Smooth muscle cell (in vitro differentiated cells): ENCODE data around the gene ALPK1. TPM values are rescaled to one million over a fixed set of nuclear protein-coding genes. Genes with fewer than 3 reads are reported as not detected.

Source experiments
- DNase-seq: peaks from one replicate; lab custom pipeline; 2025; ENCODE audit not compliant: unreplicated experiment; lab: John Stamatoyannopoulos, UW
- H2AFZ ChIP-seq: fragments of 200-600 bp; sonication (generic); 2 replicates; pipeline ENCODE4 v1.6.0; 2016; ENCODE audit warnings: antibody characterized with exemption, low read depth, mild to moderate bottlenecking
- H3F3A ChIP-seq: fragments of 200-600 bp; sonication (generic); 2 replicates; pipeline ENCODE4 v1.6.0; 2017; ENCODE audit warnings: antibody characterized with exemption, low read depth
- H3K27ac ChIP-seq: fragments of 200-600 bp; sonication (generic); 2 replicates; pipeline ENCODE4 v1.5.1; 2016; ENCODE audit warnings: low read depth, mild to moderate bottlenecking
- H3K27me3 ChIP-seq: fragments of 200-600 bp; sonication (generic); 2 replicates; pipeline ENCODE4 v1.6.1; 2016; ENCODE audit warnings: low read depth, mild to moderate bottlenecking
- H3K36me3 ChIP-seq: fragments of 200-600 bp; sonication (generic); 2 replicates; pipeline ENCODE4 v1.5.1; 2016; ENCODE audit warnings: low read depth
- H3K4me1 ChIP-seq: fragments of 200-600 bp; sonication (generic); 2 replicates; pipeline ENCODE4 v1.5.1; 2016; ENCODE audit warnings: low read depth
- H3K4me2 ChIP-seq: fragments of 200-600 bp; sonication (generic); 2 replicates; pipeline ENCODE4 v1.6.0; 2016; ENCODE audit warnings: mild to moderate bottlenecking
- H3K4me3 ChIP-seq: fragments of 200-600 bp; sonication (generic); 2 replicates; pipeline ENCODE4 v1.5.1; 2016; ENCODE audit warnings: mild to moderate bottlenecking
- H3K79me2 ChIP-seq: fragments of 200-600 bp; sonication (generic); 2 replicates; pipeline ENCODE4 v1.6.0; 2016; ENCODE audit warnings: low read depth, mild to moderate bottlenecking
- H3K9ac ChIP-seq: fragments of 200-600 bp; sonication (generic); 2 replicates; pipeline ENCODE4 v1.6.0; 2016; ENCODE audit warnings: low read depth
- H3K9me3 ChIP-seq: fragments of 200-600 bp; sonication (generic); replicated peaks from 2 replicates; pipeline ENCODE4 v1.5.1; 2016; ENCODE audit warnings: low read depth
- H4K20me1 ChIP-seq: fragments of 200-600 bp; sonication (generic); 2 replicates; pipeline ENCODE4 v1.6.0; 2016; ENCODE audit warnings: low read depth
- WGBS: methylation state at CpG from one replicate; pipeline ENCODE4 v1.1.7; 2016; ENCODE audit warnings: low lambda C conversion rate; 5-methylcytosine and 5-hydroxymethylcytosine counted together
- polyA plus RNA-seq: library from polyadenylated mRNA; unstranded; fragments of >200 nt; fragmentation: Nextera tagmentation; extraction: Ambion mirVana; gene quantifications from 2 replicates; pipeline ENCODE4 v1.2.1, GENCODE V29; 2016
- total RNA-seq: library from RNA; depleted of rRNA; stranded (reverse); fragments of >200 nt; gene quantifications from 2 replicates; pipeline ENCODE4 v1.2.3, GENCODE V29; 2014
- TF ChIP-seq, protein P1 (sequence below): fragments of 200-600 bp; sonication (generic); IDR thresholded peaks from 2 replicates; pipeline ENCODE4 v1.5.1; 2017; ENCODE audit warnings: borderline replicate concordance, mild to moderate bottlenecking, antibody characterized with exemption; ENCODE audit not compliant: insufficient read depth, poor library complexity, severe bottlenecking

ALPK1 gene
- total and polyA plus RNA-seq, 2 experiments from 2014 or later = 3.9 to 4.4 TPM

DNA sequence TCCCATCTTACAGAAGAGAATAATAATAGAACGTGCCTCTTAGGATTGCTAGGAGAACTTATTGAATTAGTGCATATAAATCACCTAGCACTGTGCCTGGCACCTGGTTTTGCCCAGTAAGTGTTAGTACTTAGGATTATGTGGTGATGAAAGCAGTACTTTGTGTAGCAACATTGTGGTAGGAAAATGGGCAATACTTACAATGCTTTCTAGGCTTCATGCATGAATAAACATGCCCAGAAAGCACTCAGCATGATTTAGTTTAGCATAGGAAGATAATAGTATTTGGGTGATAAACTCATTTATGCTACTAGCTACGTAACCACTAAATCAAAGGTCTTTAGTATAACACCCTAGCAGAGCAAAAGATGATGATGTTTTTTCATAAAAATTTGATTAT, 113.2 kb downstream of the ALPK1 start:
- WGBS = 88% methylated on average over 2 of the region's 2 CpGs
- Histone ChIP-seq H3K79me2 (no peaks in the 10 kb centered on the region), H3K4me2 (no peak overlapping the region), H3K9me3 (no peaks in the 10 kb centered on the region), H3K4me3 (no peak overlapping the region), H3K4me1 (peaks cover 20% of the 10 kb centered on the region), H4K20me1 (no peaks in the 10 kb centered on the region), H3K27ac (no peak overlapping the region), H3K9ac (no peak overlapping the region), H3K27me3 (peaks cover 8% of the 10 kb centered on the region), H3K36me3 (no peaks in the 10 kb centered on the region), H2AFZ (no peak overlapping the region), H3F3A (no peaks in the 10 kb centered on the region)
- DNase-seq = no peak
- TF ChIP-seq, protein P1, sequence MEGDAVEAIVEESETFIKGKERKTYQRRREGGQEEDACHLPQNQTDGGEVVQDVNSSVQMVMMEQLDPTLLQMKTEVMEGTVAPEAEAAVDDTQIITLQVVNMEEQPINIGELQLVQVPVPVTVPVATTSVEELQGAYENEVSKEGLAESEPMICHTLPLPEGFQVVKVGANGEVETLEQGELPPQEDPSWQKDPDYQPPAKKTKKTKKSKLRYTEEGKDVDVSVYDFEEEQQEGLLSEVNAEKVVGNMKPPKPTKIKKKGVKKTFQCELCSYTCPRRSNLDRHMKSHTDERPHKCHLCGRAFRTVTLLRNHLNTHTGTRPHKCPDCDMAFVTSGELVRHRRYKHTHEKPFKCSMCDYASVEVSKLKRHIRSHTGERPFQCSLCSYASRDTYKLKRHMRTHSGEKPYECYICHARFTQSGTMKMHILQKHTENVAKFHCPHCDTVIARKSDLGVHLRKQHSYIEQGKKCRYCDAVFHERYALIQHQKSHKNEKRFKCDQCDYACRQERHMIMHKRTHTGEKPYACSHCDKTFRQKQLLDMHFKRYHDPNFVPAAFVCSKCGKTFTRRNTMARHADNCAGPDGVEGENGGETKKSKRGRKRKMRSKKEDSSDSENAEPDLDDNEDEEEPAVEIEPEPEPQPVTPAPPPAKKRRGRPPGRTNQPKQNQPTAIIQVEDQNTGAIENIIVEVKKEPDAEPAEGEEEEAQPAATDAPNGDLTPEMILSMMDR = no peak

DNA sequence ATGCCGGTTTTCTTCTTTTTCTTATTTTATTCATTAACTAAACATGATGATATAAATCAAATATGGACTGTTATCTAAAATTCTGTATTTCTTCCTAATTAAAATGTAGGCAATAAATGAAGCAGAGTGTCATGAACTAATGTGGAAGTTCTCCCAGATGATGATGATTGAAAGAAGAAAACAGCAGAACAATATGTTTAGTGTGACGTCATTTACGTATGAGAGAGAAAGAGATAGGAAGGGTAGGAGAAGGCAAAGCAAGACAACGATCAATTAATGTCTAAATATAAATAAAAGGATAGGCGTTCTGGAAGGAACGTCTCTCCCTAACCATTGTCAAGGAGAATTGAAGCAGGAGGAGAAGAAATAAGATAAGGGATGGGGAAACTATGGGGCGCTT, 113.6 kb downstream of the ALPK1 start:
- Histone ChIP-seq H3K27me3 (peaks cover 8% of the 10 kb centered on the region), H3F3A (no peaks in the 10 kb centered on the region)
- 92% methylated on average over 7 of the region's 7 CpGs for WGBS

DNA sequence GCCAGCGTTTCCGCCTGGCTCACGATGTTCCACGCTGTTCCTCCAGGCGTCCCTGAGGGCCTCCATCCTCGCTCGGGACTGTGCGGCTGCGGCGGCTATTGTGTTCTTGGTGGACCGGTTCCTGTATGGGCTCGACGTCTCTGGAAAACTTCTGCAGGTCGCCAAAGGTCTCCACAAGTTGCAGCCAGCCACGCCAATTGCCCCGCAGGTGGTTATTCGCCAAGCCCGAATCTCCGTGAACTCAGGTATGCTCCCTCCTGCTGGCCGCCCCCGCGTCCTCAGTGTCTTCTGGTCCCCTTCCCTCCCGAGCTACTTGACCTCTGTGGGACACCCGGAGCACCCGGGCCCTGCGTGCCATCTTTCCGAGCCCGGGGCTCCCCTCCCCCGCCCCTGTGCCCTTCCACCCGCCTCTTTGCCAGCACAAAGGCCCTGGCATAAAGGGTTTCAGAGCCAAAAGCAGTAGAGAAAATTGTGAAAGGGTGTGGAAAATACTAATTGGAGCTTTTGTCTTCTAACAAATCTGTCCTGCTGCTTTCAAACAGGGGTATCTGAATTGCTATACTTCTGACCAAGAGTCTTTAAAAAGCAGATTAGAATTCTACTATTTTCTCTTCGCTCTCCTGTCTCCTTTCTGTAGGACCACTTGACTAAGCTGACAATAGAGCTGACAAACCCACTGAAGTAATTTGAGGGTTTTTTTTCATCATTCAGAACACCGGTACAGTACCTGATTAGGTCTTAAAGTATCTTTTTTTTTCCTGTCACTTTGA, 114.8 kb downstream of the ALPK1 start:
- no peak overlapping the region for H3K9ac ChIP-seq
- H3K79me2 ChIP-seq = no peaks in the 10 kb centered on the region
- H3K27ac ChIP-seq = no peak overlapping the region
- no peak overlapping the region for H3K4me3 ChIP-seq
- H3K4me2 ChIP-seq = no peak overlapping the region
- H3F3A ChIP-seq = no peaks in the 10 kb centered on the region
- peaks cover 8% of the 10 kb centered on the region for H3K27me3 ChIP-seq
- WGBS = 59% methylated on average over 32 of the region's 32 CpGs
- no peak for DNase-seq
- TF ChIP-seq, protein P1 = no peak
- no peaks in the 10 kb centered on the region for H3K36me3 ChIP-seq
- H3K9me3 ChIP-seq = no peaks in the 10 kb centered on the region
- H2AFZ ChIP-seq = no peak overlapping the region
- peaks cover 20% of the 10 kb centered on the region for H3K4me1 ChIP-seq
- no peaks in the 10 kb centered on the region for H4K20me1 ChIP-seq

More for the DNA sequence above, 113.6 kb downstream of the ALPK1 start:
- no peaks in the 10 kb centered on the region for H4K20me1 ChIP-seq
- no peak overlapping the region for H3K4me3 ChIP-seq
- no peak overlapping the region for H3K4me2 ChIP-seq
- no peak overlapping the region for H2AFZ ChIP-seq
- TF ChIP-seq, protein P1 = no peak
- DNase-seq = no peak
- no peak overlapping the region for H3K9ac ChIP-seq
- H3K79me2 ChIP-seq = no peaks in the 10 kb centered on the region
- H3K36me3 ChIP-seq = no peaks in the 10 kb centered on the region
- peaks cover 20% of the 10 kb centered on the region for H3K4me1 ChIP-seq
- no peaks in the 10 kb centered on the region for H3K9me3 ChIP-seq
- no peak overlapping the region for H3K27ac ChIP-seq

DNA sequence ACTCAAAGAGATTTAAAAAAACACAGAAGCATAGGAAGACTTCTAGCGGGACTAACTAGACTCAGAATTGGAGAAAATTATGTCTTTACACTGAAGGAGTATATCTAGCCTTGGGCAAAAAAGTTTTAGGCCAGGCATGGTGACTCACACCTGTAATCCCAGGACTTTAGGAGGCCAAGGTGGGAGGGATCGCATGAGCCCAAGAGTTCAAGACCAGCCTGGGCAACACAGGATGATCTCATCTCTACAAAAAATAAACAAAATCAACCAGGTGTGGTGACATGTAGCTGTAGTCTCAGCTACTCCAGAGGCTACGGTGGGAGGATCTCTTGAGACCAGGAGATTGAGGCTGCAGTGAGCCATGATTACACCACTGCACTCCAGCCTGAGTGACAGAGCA, 119.3 kb downstream of the ALPK1 start:
- no peaks in the 10 kb centered on the region for H3K9me3 ChIP-seq
- DNase-seq = no peak
- no peak overlapping the region for H2AFZ ChIP-seq
- peaks cover 7% of the 10 kb centered on the region for H3K27me3 ChIP-seq
- TF ChIP-seq, protein P1 = no peak
- no peak overlapping the region for H3K4me3 ChIP-seq
- no peaks in the 10 kb centered on the region for H3F3A ChIP-seq
- H3K9ac ChIP-seq = no peak overlapping the region
- no peak overlapping the region for H3K27ac ChIP-seq
- no peak overlapping the region for H3K4me2 ChIP-seq
- 85% methylated on average over 3 of the region's 3 CpGs for WGBS
- no peaks in the 10 kb centered on the region for H4K20me1 ChIP-seq
- H3K36me3 ChIP-seq = no peaks in the 10 kb centered on the region
- H3K79me2 ChIP-seq = no peaks in the 10 kb centered on the region
- H3K4me1 ChIP-seq = peaks cover 14% of the 10 kb centered on the region
